Endothelial cell of umbilical vein (primary cell): ENCODE data around the gene RNF150.

Experiments
- POLR2A ChIP-seq: IDR thresholded peaks from 2 replicates; pipeline ENCODE4 v1.6.1; 2012; ENCODE audit warnings: low read depth, mild to moderate bottlenecking, control low read depth, low read length
- TF ChIP-seq, protein P1 (sequence below), 2 donors: IDR thresholded peaks; 1 replicate in 1 of 2; 2 replicates in 1 of 2; pipeline ENCODE4 v1.5.1; 2011; ENCODE audit warnings: low read length in 2 of 2, mild to moderate bottlenecking in 2 of 2, moderate library complexity in 2 of 2, control low read depth in 1 of 2, inconsistent platforms in 1 of 2, low read depth in 1 of 2; ENCODE audit not compliant: insufficient read depth in 1 of 2; ENCODE audit errors: extremely low read depth in 1 of 2
- TF ChIP-seq, protein P2 (sequence below): IDR thresholded peaks from 2 replicates; pipeline ENCODE4 v1.6.1; 2011; ENCODE audit not compliant: insufficient read depth, insufficient read length

DNA sequence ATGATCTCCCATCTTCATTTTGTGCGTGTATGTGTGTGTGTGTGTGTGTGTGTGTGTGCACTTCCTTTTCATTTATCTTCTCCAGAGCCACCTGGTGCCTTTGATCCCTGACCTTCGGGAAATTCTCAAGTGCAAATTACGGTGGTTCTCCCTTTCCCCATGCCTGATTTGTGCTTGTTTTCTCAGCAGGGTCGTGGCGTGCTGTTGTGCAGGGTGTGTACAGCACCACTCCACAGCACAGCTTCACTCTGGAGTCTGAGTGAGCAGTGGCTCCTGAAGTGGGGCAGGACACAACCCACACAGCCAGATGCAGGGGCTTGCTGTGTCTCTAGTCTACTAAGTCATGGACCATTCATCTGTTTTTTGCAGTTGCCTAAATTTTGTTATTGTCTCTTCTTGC is 262.8 kb downstream of the RNF150 start:
- TF ChIP-seq, protein P1, sequence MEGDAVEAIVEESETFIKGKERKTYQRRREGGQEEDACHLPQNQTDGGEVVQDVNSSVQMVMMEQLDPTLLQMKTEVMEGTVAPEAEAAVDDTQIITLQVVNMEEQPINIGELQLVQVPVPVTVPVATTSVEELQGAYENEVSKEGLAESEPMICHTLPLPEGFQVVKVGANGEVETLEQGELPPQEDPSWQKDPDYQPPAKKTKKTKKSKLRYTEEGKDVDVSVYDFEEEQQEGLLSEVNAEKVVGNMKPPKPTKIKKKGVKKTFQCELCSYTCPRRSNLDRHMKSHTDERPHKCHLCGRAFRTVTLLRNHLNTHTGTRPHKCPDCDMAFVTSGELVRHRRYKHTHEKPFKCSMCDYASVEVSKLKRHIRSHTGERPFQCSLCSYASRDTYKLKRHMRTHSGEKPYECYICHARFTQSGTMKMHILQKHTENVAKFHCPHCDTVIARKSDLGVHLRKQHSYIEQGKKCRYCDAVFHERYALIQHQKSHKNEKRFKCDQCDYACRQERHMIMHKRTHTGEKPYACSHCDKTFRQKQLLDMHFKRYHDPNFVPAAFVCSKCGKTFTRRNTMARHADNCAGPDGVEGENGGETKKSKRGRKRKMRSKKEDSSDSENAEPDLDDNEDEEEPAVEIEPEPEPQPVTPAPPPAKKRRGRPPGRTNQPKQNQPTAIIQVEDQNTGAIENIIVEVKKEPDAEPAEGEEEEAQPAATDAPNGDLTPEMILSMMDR (IDR thresholded peaks at IDR 0.05; ENCODE audit: extremely low read depth in 1 of 2, insufficient read depth in 1 of 2, low read depth in 1 of 2, low read length in 2 of 2), result no peak
- TF ChIP-seq, protein P2, sequence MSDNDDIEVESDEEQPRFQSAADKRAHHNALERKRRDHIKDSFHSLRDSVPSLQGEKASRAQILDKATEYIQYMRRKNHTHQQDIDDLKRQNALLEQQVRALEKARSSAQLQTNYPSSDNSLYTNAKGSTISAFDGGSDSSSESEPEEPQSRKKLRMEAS, result no peak
- no peak for TF ChIP-seq POLR2A
